ENCODE results near the gene KIAA1217. TPM values are rescaled to one million over a fixed set of nuclear protein-coding genes. Genes with fewer than 3 reads are reported as not detected.

The KIAA1217 gene
- total RNA-seq, 1 experiment from 2014 or later = 171 TPM

DNA sequence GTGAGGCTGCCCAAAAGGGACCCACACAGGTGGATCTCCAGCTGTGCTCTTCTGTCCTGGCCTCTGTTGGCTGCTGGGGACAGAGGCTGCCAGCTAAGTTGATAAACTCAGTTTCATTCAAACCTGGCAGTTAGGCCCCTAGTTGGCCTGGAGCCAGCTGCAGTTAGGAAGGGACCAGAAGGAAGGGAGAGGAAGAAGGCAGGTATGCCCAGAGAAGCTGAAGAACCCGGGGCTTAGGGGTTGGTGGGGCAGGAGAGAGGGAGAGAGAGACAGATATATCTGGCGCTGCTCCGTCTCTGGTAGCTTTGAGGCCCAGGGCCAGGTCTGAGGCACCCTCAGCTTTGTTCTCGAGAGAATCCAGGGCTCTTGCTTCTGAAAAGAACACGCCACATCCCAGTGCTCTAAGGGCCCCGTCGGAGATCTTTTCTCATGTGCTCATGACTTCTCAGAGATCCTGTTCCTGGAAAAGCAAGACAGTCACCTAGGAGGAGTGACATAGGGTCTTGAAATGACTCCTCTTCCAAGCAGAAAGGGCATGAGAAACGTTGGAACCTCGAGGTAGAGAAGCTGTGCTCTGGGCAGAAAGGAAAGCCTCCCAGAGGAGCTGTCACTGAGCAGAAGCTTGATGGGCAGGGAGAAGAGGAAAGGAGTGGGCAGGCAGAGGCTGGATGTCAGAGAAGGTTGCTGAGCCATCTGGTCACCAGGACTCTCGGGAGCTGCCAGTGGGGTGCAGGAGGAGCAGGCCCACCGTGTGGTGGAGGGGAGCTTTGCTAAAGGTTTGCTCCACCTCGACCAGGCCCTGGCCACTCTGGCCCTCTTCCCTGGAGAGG, 361.1 kb downstream of the KIAA1217 start:
- no peak overlapping the region for H3K4me3 ChIP-seq (ENCODE audit: low read depth, low read length)
- H3K4me1 ChIP-seq = 0 out of 2 replicates have a peak, but pooled peaks cover under 1% of the 10 kb centered on the region
- no peaks in the 10 kb centered on the region for H3K27me3 ChIP-seq (replicated peaks; ENCODE audit: control insufficient read depth, insufficient read depth, low read length)
- Mint-ChIP-seq H3K4me3 (ENCODE audit: unreplicated experiment) (no peak overlapping the region), H3K27ac (ENCODE audit: unreplicated experiment) (no peak overlapping the region), H3K9me3 (ENCODE audit: unreplicated experiment) (no peaks in the 10 kb centered on the region), H3K27me3 (ENCODE audit: insufficient read depth, unreplicated experiment) (peaks cover 6% of the 10 kb centered on the region), H3K36me3 (ENCODE audit: insufficient read depth, unreplicated experiment) (peaks cover 6% of the 10 kb centered on the region), H3K4me1 (ENCODE audit: low read depth, unreplicated experiment) (peaks cover 2% of the 10 kb centered on the region)
- H3K9me3 ChIP-seq = no peaks in the 10 kb centered on the region
- no peaks in the 10 kb centered on the region for H3K36me3 ChIP-seq (ENCODE audit: control insufficient read depth, insufficient read depth, low read length)
- intact Hi-C loops (cut with micrococcal nuclease; ENCODE audit: unreplicated experiment) = no loop called here
- CTCF ChIA-PET = no interaction called here
- TF ChIP-seq, protein P1, sequence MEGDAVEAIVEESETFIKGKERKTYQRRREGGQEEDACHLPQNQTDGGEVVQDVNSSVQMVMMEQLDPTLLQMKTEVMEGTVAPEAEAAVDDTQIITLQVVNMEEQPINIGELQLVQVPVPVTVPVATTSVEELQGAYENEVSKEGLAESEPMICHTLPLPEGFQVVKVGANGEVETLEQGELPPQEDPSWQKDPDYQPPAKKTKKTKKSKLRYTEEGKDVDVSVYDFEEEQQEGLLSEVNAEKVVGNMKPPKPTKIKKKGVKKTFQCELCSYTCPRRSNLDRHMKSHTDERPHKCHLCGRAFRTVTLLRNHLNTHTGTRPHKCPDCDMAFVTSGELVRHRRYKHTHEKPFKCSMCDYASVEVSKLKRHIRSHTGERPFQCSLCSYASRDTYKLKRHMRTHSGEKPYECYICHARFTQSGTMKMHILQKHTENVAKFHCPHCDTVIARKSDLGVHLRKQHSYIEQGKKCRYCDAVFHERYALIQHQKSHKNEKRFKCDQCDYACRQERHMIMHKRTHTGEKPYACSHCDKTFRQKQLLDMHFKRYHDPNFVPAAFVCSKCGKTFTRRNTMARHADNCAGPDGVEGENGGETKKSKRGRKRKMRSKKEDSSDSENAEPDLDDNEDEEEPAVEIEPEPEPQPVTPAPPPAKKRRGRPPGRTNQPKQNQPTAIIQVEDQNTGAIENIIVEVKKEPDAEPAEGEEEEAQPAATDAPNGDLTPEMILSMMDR (IDR thresholded peaks at IDR 0.05; ENCODE audit: insufficient read depth in 1 of 2, low read depth in 1 of 2, low read length in 1 of 2, severe bottlenecking in 1 of 2, unreplicated experiment in 1 of 2) = no peak
- no TSS peak for BruUV-seq (replicated peaks)
- DNase-seq = no peak
- POLR2A ChIA-PET = no interaction called here

DNA sequence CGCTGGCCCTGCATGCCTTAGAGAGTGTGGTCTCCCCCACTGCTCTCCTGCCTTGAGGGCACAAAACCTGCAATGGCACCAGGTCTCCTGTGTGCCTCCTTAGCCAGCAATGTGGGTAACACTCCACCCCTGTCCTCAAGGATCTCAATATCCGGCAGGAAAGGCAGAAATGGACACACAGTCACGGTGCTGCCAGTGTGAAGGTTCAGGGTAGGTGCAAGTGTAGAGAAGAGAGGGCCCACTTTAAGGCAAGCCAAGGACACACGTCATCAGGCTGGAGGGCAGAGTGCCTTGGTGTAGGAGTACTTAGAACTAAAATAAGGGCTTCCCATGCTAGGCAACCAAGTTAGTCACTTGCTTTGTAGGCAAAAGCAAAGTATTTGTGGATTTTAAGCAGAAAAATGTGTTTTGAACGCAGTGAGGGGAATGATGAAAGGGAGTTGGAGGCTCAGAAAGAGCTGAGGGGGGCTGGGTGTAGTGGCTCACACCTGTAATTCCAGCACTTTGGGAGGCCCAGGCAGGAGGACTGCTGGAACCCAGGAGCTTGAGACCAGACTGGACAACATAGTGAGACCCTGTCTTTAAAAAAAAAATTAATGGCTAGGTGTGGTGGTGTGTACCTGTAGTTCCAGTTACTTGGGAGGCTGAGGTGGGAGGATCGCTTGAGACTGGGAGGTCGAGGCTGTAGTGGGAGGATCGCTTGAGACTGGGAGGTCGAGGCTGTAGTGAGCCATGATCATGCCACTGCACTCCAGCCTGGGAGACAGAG, 361.9 kb downstream of the KIAA1217 start:
- TF ChIP-seq, protein P1 (IDR thresholded peaks at IDR 0.05; ENCODE audit: insufficient read depth in 1 of 2, low read depth in 1 of 2, low read length in 1 of 2, severe bottlenecking in 1 of 2, unreplicated experiment in 1 of 2) = no peak
- no peaks in the 10 kb centered on the region for H3K9me3 ChIP-seq
- no peak overlapping the region for H3K4me3 ChIP-seq (ENCODE audit: low read depth, low read length)
- DNase-seq = no peak
- no TSS peak for BruUV-seq (replicated peaks)
- intact Hi-C loops (cut with micrococcal nuclease; ENCODE audit: unreplicated experiment) = no loop called here
- H3K36me3 ChIP-seq (ENCODE audit: control insufficient read depth, insufficient read depth, low read length) = no peaks in the 10 kb centered on the region
- Mint-ChIP-seq H3K36me3 (ENCODE audit: insufficient read depth, unreplicated experiment) (peaks cover 6% of the 10 kb centered on the region), H3K27me3 (ENCODE audit: insufficient read depth, unreplicated experiment) (peaks cover 9% of the 10 kb centered on the region), H3K4me1 (ENCODE audit: low read depth, unreplicated experiment) (peaks cover 9% of the 10 kb centered on the region), H3K27ac (ENCODE audit: unreplicated experiment) (no peak overlapping the region), H3K4me3 (ENCODE audit: unreplicated experiment) (no peak overlapping the region), H3K9me3 (ENCODE audit: unreplicated experiment) (no peaks in the 10 kb centered on the region)
- CTCF ChIA-PET = interaction anchor here (0.9 kb wide), 1 partner anchor 14 kb away, joined by 3 read pairs; no protein-coding TSS in a partner anchor
- POLR2A ChIA-PET = no interaction called here
- H3K4me1 ChIP-seq = 0 out of 2 replicates have a peak, but pooled peaks cover 9% of the 10 kb centered on the region
- no peaks in the 10 kb centered on the region for H3K27me3 ChIP-seq (replicated peaks; ENCODE audit: control insufficient read depth, insufficient read depth, low read length)

DNA sequence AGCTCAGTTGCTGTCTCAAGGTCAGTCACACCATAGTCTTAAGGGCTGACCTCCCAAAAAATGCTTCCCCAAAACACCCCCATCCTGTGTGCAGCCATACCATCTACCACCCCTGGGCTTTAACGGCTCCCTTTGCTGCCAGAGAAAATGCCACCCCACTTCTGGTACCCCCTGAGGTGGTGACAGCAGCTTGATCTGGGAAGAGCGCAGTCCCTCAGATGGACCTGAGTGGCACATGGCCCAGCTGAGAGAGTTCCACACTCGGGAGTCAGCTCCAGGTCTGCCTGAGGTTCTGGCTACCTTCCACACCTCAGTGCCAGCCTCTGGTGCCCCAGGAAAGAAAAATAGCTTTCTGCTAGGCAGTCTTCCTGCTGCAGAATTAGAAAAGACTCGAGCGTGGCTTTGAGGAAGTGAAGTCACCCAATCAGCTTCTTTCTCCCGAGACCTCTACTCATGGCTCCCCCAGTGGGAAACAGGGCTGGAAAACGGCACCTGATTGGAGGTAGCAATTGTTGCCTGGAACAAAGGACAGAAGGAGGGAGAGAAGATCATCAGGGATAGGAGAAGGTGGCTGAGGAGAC, 363.0 kb downstream of the KIAA1217 start:
- H3K36me3 Mint-ChIP-seq (ENCODE audit: insufficient read depth, unreplicated experiment) = peaks cover 6% of the 10 kb centered on the region
- H3K36me3 ChIP-seq (ENCODE audit: control insufficient read depth, insufficient read depth, low read length) = no peaks in the 10 kb centered on the region
- H3K27me3 ChIP-seq (replicated peaks; ENCODE audit: control insufficient read depth, insufficient read depth, low read length) = no peaks in the 10 kb centered on the region
- POLR2A ChIA-PET = interaction anchor here (0.7 kb wide), 1 partner anchor 14 kb away, joined by 3 read pairs; no protein-coding TSS in a partner anchor
- TF ChIP-seq, protein P1 (IDR thresholded peaks at IDR 0.05; ENCODE audit: insufficient read depth in 1 of 2, low read depth in 1 of 2, low read length in 1 of 2, severe bottlenecking in 1 of 2, unreplicated experiment in 1 of 2) = no peak
- 0 out of 2 replicates have a peak, but pooled peaks cover 12% of the 10 kb centered on the region for H3K4me1 ChIP-seq
- no peak for DNase-seq
- no peaks in the 10 kb centered on the region for H3K9me3 Mint-ChIP-seq (ENCODE audit: unreplicated experiment)
- peaks cover 9% of the 10 kb centered on the region for H3K4me1 Mint-ChIP-seq (ENCODE audit: low read depth, unreplicated experiment)
- H3K9me3 ChIP-seq = no peaks in the 10 kb centered on the region
- H3K4me3 Mint-ChIP-seq (ENCODE audit: unreplicated experiment) = no peak overlapping the region
- CTCF ChIA-PET = interaction anchor here (0.5 to 0.9 kb wide), 2 partner anchors 15 to 627 kb away, joined by 3 to 6 read pairs; no protein-coding TSS in a partner anchor
- no TSS peak for BruUV-seq (replicated peaks)
- intact Hi-C loops (cut with micrococcal nuclease; ENCODE audit: unreplicated experiment) = no loop called here
- peaks cover 9% of the 10 kb centered on the region for H3K27me3 Mint-ChIP-seq (ENCODE audit: insufficient read depth, unreplicated experiment)
- H3K4me3 ChIP-seq (ENCODE audit: low read depth, low read length) = no peak overlapping the region
- H3K27ac Mint-ChIP-seq (ENCODE audit: unreplicated experiment) = no peak overlapping the region

Data from Caco-2 (cell line).